Cardiac muscle cell (in vitro differentiated cells and primary cell): ENCODE measurements around the gene IL1RAPL2. TPM values are rescaled to one million over a fixed set of nuclear protein-coding genes. Genes with fewer than 3 reads are reported as not detected.
A peak's percentile ranks its signal among the peaks of the same experiment; 100 is the strongest.

Experiments used
- DNase-seq, 2 donors: peaks; one replicate each; pipeline versions ENCODE4 v3.0.0 to v3.0.0-alpha.2; 2010 to 2017; ENCODE audit warnings: low read depth in 1 of 2, low spot score in 1 of 2
- H3K27ac ChIP-seq: fragments of 200-600 bp; sonication (generic); 2 replicates; pipeline ENCODE4 v1.5.1; 2016
- H3K27me3 ChIP-seq: fragments of 200-600 bp; sonication (generic); 2 replicates; pipeline ENCODE4 v1.6.0; 2016; ENCODE audit warnings: control low read depth
- H3K36me3 ChIP-seq: fragments of 200-600 bp; sonication (generic); 2 replicates; pipeline ENCODE4 v1.5.1; 2016; ENCODE audit warnings: control low read depth
- H3K4me1 ChIP-seq: fragments of 200-600 bp; sonication (generic); 2 replicates; pipeline ENCODE4 v1.8.1; 2017; ENCODE audit warnings: low read depth, mild to moderate bottlenecking, mixed run types
- H3K4me3 ChIP-seq: fragments of 200-600 bp; sonication (generic); 2 replicates; pipeline ENCODE4 v1.5.1; 2016; ENCODE audit warnings: mild to moderate bottlenecking
- H3K9me3 ChIP-seq: fragments of 200-600 bp; sonication (generic); 2 replicates; pipeline ENCODE4 v1.5.1; 2017; ENCODE audit warnings: low read depth, mild to moderate bottlenecking, control low read depth
- CTCF ChIP-seq: IDR thresholded peaks from 2 replicates; pipeline ENCODE4 v1.5.1; 2012; ENCODE audit warnings: low read depth, mild to moderate bottlenecking, low read length
- polyA plus RNA-seq: library from polyadenylated mRNA; unstranded; fragments of >200 nt; fragmentation: Nextera tagmentation; extraction: Ambion mirVana; gene quantifications from 2 replicates; pipeline ENCODE4 v1.2.1, GENCODE V29; 2016
- total RNA-seq: library from RNA; depleted of rRNA; stranded (reverse); fragments of >200 nt; gene quantifications from 2 replicates; pipeline ENCODE4 v1.2.3, GENCODE V29; 2016

Gene IL1RAPL2
- total and polyA plus RNA-seq, 2 experiments from 2014 or later, result not detected

- no peaks in the 10 kb centered on the region for H3K27me3 ChIP-seq
- peak in 1 of 2 donors; percentile 30 for DNase-seq
- no peaks in the 10 kb centered on the region for H3K4me1 ChIP-seq
- no peak overlapping the region for H3K4me3 ChIP-seq
- H3K27ac ChIP-seq, result no peak overlapping the region
- no peaks in the 10 kb centered on the region for H3K9me3 ChIP-seq
- H3K36me3 ChIP-seq, result no peaks in the 10 kb centered on the region
- TF ChIP-seq CTCF, result no peak
Measured at GRCh38 chrX:105695451-105695850, 1129.5 kb downstream of the IL1RAPL2 start.

GRCh38 chrX:105696870-105697269 is 1130.9 kb downstream of the IL1RAPL2 start:
- no peak overlapping the region for H3K4me3 ChIP-seq
- no peaks in the 10 kb centered on the region for H3K4me1 ChIP-seq
- no peaks in the 10 kb centered on the region for H3K36me3 ChIP-seq
- TF ChIP-seq CTCF, result no peak
- no peak overlapping the region for H3K27ac ChIP-seq
- no peak for DNase-seq
- no peaks in the 10 kb centered on the region for H3K27me3 ChIP-seq
- H3K9me3 ChIP-seq, result no peaks in the 10 kb centered on the region

- H3K27me3 ChIP-seq, result no peaks in the 10 kb centered on the region
- DNase-seq, result no peak
- H3K27ac ChIP-seq, result no peak overlapping the region
- H3K4me1 ChIP-seq, result no peaks in the 10 kb centered on the region
- no peak overlapping the region for H3K4me3 ChIP-seq
- TF ChIP-seq CTCF, result no peak
- no peaks in the 10 kb centered on the region for H3K36me3 ChIP-seq
- no peaks in the 10 kb centered on the region for H3K9me3 ChIP-seq
Measured at GRCh38 chrX:105697984-105698781, 1132.2 kb downstream of the IL1RAPL2 start.

GRCh38 chrX:105700331-105700730 is 1134.3 kb downstream of the IL1RAPL2 start:
- no peaks in the 10 kb centered on the region for H3K9me3 ChIP-seq
- no peak overlapping the region for H3K4me3 ChIP-seq
- no peak overlapping the region for H3K27ac ChIP-seq
- no peak for TF ChIP-seq CTCF
- no peaks in the 10 kb centered on the region for H3K4me1 ChIP-seq
- H3K27me3 ChIP-seq, result no peaks in the 10 kb centered on the region
- DNase-seq, result no peak
- no peaks in the 10 kb centered on the region for H3K36me3 ChIP-seq

- no peaks in the 10 kb centered on the region for H3K36me3 ChIP-seq
- H3K4me1 ChIP-seq, result no peaks in the 10 kb centered on the region
- no peak overlapping the region for H3K27ac ChIP-seq
- H3K4me3 ChIP-seq, result no peak overlapping the region
- H3K27me3 ChIP-seq, result no peaks in the 10 kb centered on the region
- peak; percentile 12 for TF ChIP-seq CTCF
- no peaks in the 10 kb centered on the region for H3K9me3 ChIP-seq
- DNase-seq, result peak in 1 of 2 donors; percentile 26
Measured at GRCh38 chrX:105701310-105702052, 1135.5 kb downstream of the IL1RAPL2 start.
